K562 (cell line): ENCODE results near the gene MBD6. TPM values are rescaled to one million over a fixed set of nuclear protein-coding genes. Genes with fewer than 3 reads are reported as not detected.

Experiments
- ATAC-seq: fragments of 200-7000 bp; cut with Tn5 transposase; 3 replicates; pipeline ENCODE4 v1.9.1; 2020; ENCODE audit warnings: moderate library complexity
- BruUV-seq: library from RNA; stranded (reverse); fragments of 400-500 nt; replicated peaks from 2 replicates; lab custom pipeline; 2021; lab: Mats Ljungman, UMichigan
- CTCF ChIA-PET: fragments of 300-600 bp; formaldehyde crosslinking; extraction: SDS; loops from one replicate; lab custom pipeline; 2021; ENCODE audit warnings: low intra/inter-chr PET ratio; lab: Yijun Ruan, JAX
- POLR2A ChIA-PET: fragments of 300-600, 350-650 bp; sonication (Branson Sonifier 250); formaldehyde crosslinking; extraction: SDS; loops from one replicate; lab custom pipeline; 2021; ENCODE audit warnings: antibody characterized with exemption, inconsistent platforms; lab: Yijun Ruan, JAX
- DNase-seq, 4 experiments: peaks; one replicate each; pipeline versions ENCODE4 v3.0.0 to v3.0.0-alpha.2; 2011 to 2018; ENCODE audit warnings: low spot score in 3 of 4, mixed read lengths in 3 of 4; ENCODE audit errors: extremely low read depth in 1 of 4
- FAIRE-seq: peaks from 2 replicates; lab custom pipeline; 2011; peaks lifted over from hg19 to GRCh38; lab: Jason Lieb, UNC
- H2AFZ ChIP-seq: 2 replicates; pipeline ENCODE4 v1.6.0; 2011; ENCODE audit warnings: low read depth, low read length, control low read depth, inconsistent platforms
- H3K27ac ChIP-seq: fragments of 200-600 bp; 3 replicates; pipeline ENCODE4 v1.8.0; 2011; ENCODE audit warnings: low read depth, mild to moderate bottlenecking, control low read depth, inconsistent platforms, low read length, moderate library complexity, mixed read lengths; ENCODE audit errors: extremely low read depth
- H3K27me3 ChIP-seq, 2 experiments: fragments of 300-600 bp in 1 of 2; 2 replicates in 1 of 2; 3 replicates in 1 of 2; pipeline versions ENCODE4 v1.6.0 to v1.8.0; 2011; ENCODE audit warnings: inconsistent platforms in 2 of 2, low read length in 2 of 2, mild to moderate bottlenecking in 1 of 2, mixed read lengths in 1 of 2, moderate library complexity in 1 of 2; ENCODE audit not compliant: control insufficient read depth in 2 of 2, insufficient read depth in 2 of 2
- H3K36me3 ChIP-seq: fragments of 300-600 bp; 3 replicates; pipeline ENCODE4 v1.8.0; 2011; ENCODE audit warnings: mild to moderate bottlenecking, low read length, inconsistent platforms; ENCODE audit not compliant: control insufficient read depth, insufficient read depth
- H3K4me1 ChIP-seq, 2 experiments: fragments of 200-600 bp in 1 of 2; replicated peaks in 1 of 2; 2 replicates in 1 of 2; 3 replicates in 1 of 2; pipeline versions ENCODE4 v1.5.1 to v1.8.0; 2011; ENCODE audit warnings: inconsistent platforms in 2 of 2, low read length in 2 of 2, mild to moderate bottlenecking in 1 of 2, mixed read lengths in 1 of 2, moderate library complexity in 1 of 2; ENCODE audit not compliant: control insufficient read depth in 2 of 2, insufficient read depth in 2 of 2
- H3K4me2 ChIP-seq: 2 replicates; pipeline ENCODE4 v1.6.1; 2011; ENCODE audit warnings: low read length, control low read depth, inconsistent platforms, mixed read lengths; ENCODE audit not compliant: insufficient read depth
- H3K4me3 ChIP-seq: fragments of 200-600 bp; sonication (generic), shearing (Covaris generic); 2 replicates; pipeline ENCODE4 v1.5.1; 2016; ENCODE audit warnings: control low read depth, inconsistent platforms
- H3K79me2 ChIP-seq: fragments of 200-600 bp; 3 replicates; pipeline ENCODE4 v1.8.0; 2011; ENCODE audit warnings: low read length, inconsistent platforms; ENCODE audit not compliant: control insufficient read depth, insufficient read depth
- H3K9ac ChIP-seq, 2 experiments: 2 replicates each; pipeline versions ENCODE4 v1.6.0 to v1.6.1; 2011; ENCODE audit warnings: low read depth in 2 of 2, low read length in 2 of 2, control low read depth in 1 of 2, inconsistent platforms in 1 of 2, mild to moderate bottlenecking in 1 of 2, mixed read lengths in 1 of 2; ENCODE audit not compliant: insufficient read depth in 1 of 2
- H3K9me1 ChIP-seq: one replicate; pipeline ENCODE4 v1.6.0; 2011; ENCODE audit warnings: inconsistent platforms, mild to moderate bottlenecking, low read length, moderate library complexity; ENCODE audit not compliant: control insufficient read depth, insufficient read depth
- H3K9me3 ChIP-seq: replicated peaks from 2 replicates; pipeline ENCODE4 v1.5.1; 2011; ENCODE audit warnings: low read depth, low read length, inconsistent platforms; ENCODE audit not compliant: control insufficient read depth, insufficient read depth
- H4K20me1 ChIP-seq: replicated peaks from 2 replicates; pipeline ENCODE4 v1.6.1; 2011; ENCODE audit warnings: low read length, inconsistent platforms, mixed read lengths; ENCODE audit not compliant: control insufficient read depth, insufficient read depth
- MCM2 ChIP-seq: fragments of 450-650 bp; IDR thresholded peaks from 2 replicates; pipeline ENCODE4 v1.6.1; 2017; ENCODE audit warnings: low read depth, mild to moderate bottlenecking
- NR1H2 ChIP-seq: sonication (generic); formaldehyde crosslinking; IDR thresholded peaks from 2 replicates; pipeline ENCODE4 v1.4.0; 2020; ENCODE audit warnings: mild to moderate bottlenecking, missing genetic modification reagents
- NRF1 ChIP-seq, 2 experiments: fragments of 450-650 bp; IDR thresholded peaks in 1 of 2; conservative IDR thresholded peaks in 1 of 2; 2 replicates each; pipeline ENCODE4 v1.6.1; 2014; ENCODE audit warnings: mild to moderate bottlenecking in 2 of 2
- POLR2G ChIP-seq: fragments of 200-400 bp; formaldehyde crosslinking; IDR thresholded peaks from 2 replicates; pipeline ENCODE4 v1.6.1; 2017; ENCODE audit warnings: low read depth, mild to moderate bottlenecking, antibody characterized with exemption, low read length, moderate library complexity
- ZNF3 ChIP-seq: fragments of 250-450 bp; sonication (Bioruptor Pico); IDR thresholded peaks from 2 replicates; pipeline ENCODE4 v1.5.0; 2021; ENCODE audit warnings: mild to moderate bottlenecking, moderate library complexity
- ZNF668 ChIP-seq: fragments of 250-450 bp; sonication (Bioruptor Pico); IDR thresholded peaks from 2 replicates; pipeline ENCODE4 v1.8.0; 2022; ENCODE audit warnings: mild to moderate bottlenecking, inconsistent platforms
- WGBS: fragments of 100-300 bp; shearing (Covaris generic); methylation state at CpG from one replicate; pipeline ENCODE4 v1.1.6; 2016; ENCODE audit warnings: low coverage, mixed read lengths; ENCODE audit not compliant: insufficient coverage; ENCODE audit errors: missing lambda C conversion rate; 5-methylcytosine and 5-hydroxymethylcytosine counted together
- in situ Hi-C: fragments of 300-500 bp; cut with MboI; formaldehyde crosslinking; loops from 4 replicates; pipeline ENCODE4 v1.15.0; 2018; ENCODE audit warnings: inconsistent platforms, mixed read lengths
- intact Hi-C: fragments of 100-400 bp; cut with micrococcal nuclease; formaldehyde crosslinking; loops from 2 replicates; pipeline ENCODE4 v1.14.2; 2022
- polyA plus RNA-seq, 8 experiments: library from polyadenylated mRNA; depleted of rRNA in 4 of 8; stranded (reverse) in 5 of 8; unstranded in 3 of 8; fragments of >200 nt; fragmentation: Nextera tagmentation in 2 of 8; fragmentation: Illumina TruSeq in 1 of 8; extraction: Ambion mirVana in 2 of 8; extraction: Trizol in 1 of 8; gene quantifications; 2 replicates each; pipeline versions ENCODE4 v1.2.1 to v1.2.3, GENCODE V29; 2011 to 2014; ENCODE audit warnings: inconsistent platforms in 1 of 8, missing spikeins in 1 of 8
- total RNA-seq, 7 experiments: library from RNA; depleted of rRNA in 6 of 7; stranded (reverse); fragments of >200 nt in 6 of 7; fragmentation: Illumina TruSeq in 2 of 7; extraction: Trizol in 2 of 7; gene quantifications; 2 replicates each; pipeline versions ENCODE4 v1.2.1 to v1.2.3, GENCODE V29; 2011 to 2021; ENCODE audit warnings: low replicate concordance in 1 of 7

Gene MBD6
- total and polyA plus RNA-seq, 9 of the 15 experiments (the other 6 are each of a cell fraction or from before 2014, with no cell fraction given), result 2.0 to 54.8 (median 3.8) TPM

DNA sequence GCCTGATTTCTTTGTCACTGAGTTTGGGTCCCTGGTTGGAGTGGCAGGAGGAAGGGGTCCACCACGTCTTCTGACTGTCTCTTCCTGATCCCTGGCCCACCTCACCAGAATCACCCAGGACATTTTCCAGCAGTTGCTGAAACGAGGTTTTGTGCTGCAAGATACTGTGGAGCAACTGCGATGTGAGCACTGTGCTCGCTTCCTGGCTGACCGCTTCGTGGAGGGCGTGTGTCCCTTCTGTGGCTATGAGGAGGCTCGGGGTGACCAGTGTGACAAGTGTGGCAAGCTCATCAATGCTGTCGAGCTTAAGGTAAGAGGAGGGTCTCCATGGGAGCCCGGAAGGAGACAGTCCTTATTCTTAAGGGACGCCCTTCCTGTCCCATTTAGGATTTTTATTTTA is 22.4 kb upstream of the MBD6 start:
- TF ChIP-seq POLR2G (peak; percentile 30; the same call in 1 of the 2 replicates), MCM2 (no peak), NR1H2 (CRISPR knock-in tag) (no peak), ZNF3 (CRISPR knock-in tag) (no peak), NRF1 (conservative IDR thresholded peaks at IDR 0.05 in 1 of 2, IDR thresholded peaks at IDR 0.05 in 1 of 2) (no peak), ZNF668 (no peak)
- Histone ChIP-seq H3K9me3 (0 out of 2 replicates have a peak, but pooled peaks cover 3% of the 10 kb centered on the region), H3K9me1 (peaks cover 6% of the 10 kb centered on the region), H3K36me3 (peaks cover 85% of the 10 kb centered on the region), H3K4me2 (no peak overlapping the region), H3K79me2 (peaks cover 9% of the 10 kb centered on the region; the same call in 1 of the 3 replicates), H3K27ac (no peak overlapping the region), H4K20me1 (0 out of 2 replicates have a peak, but pooled peaks cover 3% of the 10 kb centered on the region), H2AFZ (no peak overlapping the region), H3K27me3 (no peaks in the 10 kb centered on the region), H3K9ac (no peak overlapping the region), H3K4me3 (no peak overlapping the region), H3K4me1 (no peaks in the 10 kb centered on the region; a peak in 1 of 5 replicates)
- ChIA-PET CTCF (no interaction called here), POLR2A (interaction anchor here (0.6 to 2.3 kb wide), 10 partner anchors 11 to 81 kb away, joined by 3 to 7 read pairs (median 3); partner anchors contain the start of genes INHBE and MARS1)
- intact Hi-C loops, result no loop called here
- in situ Hi-C loops, result no loop called here
- BruUV-seq, result no TSS peak
- FAIRE-seq (no peak), ATAC-seq (no peak), DNase-seq (no peak)
- 96% methylated on average over 11 of the region's 11 CpGs for WGBS
